Fibroblast of skin of scalp (primary cell): ENCODE measurements around the gene HOXC5.
"Not testable (repeated sequence)": the region's sequence is repeated elsewhere in the genome, so short reads cannot be mapped to it uniquely, and the experiment has no call there.

Experiments
- DNase-seq: peaks from one replicate; pipeline ENCODE4 v3.0.0-alpha.2; 2013

The HOXC5 gene

GRCh38 chr12:54034785-54035310 is 2.0 kb downstream of the HOXC5 start:
- DNase-seq = no peak

GRCh38 chr12:54035568-54036264 is 2.9 kb downstream of the HOXC5 start:
- DNase-seq = no peak

GRCh38 chr12:54036620-54037359 is 3.9 kb downstream of the HOXC5 start:
- no peak for DNase-seq

- no peak for DNase-seq
These were observed 4.8 kb downstream of the HOXC5 start for GRCh38 chr12:54037360-54038283.

- no peak for DNase-seq
These were observed 5.5 kb downstream of the HOXC5 start for GRCh38 chr12:54038284-54038870.

- no peak for DNase-seq
These were observed 6.1 kb downstream of the HOXC5 start for GRCh38 chr12:54038871-54039414.

GRCh38 chr12:54039417-54040147 is 6.7 kb downstream of the HOXC5 start:
- DNase-seq = no peak

GRCh38 chr12:54040148-54040494 is 7.3 kb downstream of the HOXC5 start:
- DNase-seq = no peak

GRCh38 chr12:54040648-54041047 is 7.8 kb downstream of the HOXC5 start:
- DNase-seq = no peak

- no peak for DNase-seq
These were observed 8.3 kb downstream of the HOXC5 start for GRCh38 chr12:54041097-54041690.

- not testable (repeated sequence) for DNase-seq
These were observed 9.2 kb downstream of the HOXC5 start for GRCh38 chr12:54042033-54042432.

- DNase-seq = no peak
These were observed 10.4 kb downstream of the HOXC5 start for GRCh38 chr12:54042970-54043853.

GRCh38 chr12:54044425-54045103 is 11.7 kb downstream of the HOXC5 start:
- DNase-seq = no peak

GRCh38 chr12:54045401-54045800 is 12.6 kb downstream of the HOXC5 start:
- DNase-seq = no peak

- DNase-seq = no peak
These were observed 13.1 kb downstream of the HOXC5 start for GRCh38 chr12:54045868-54046521.

- no peak for DNase-seq
These were observed 13.9 kb downstream of the HOXC5 start for GRCh38 chr12:54046809-54047159.

- no peak for DNase-seq
These were observed 14.5 kb downstream of the HOXC5 start for GRCh38 chr12:54047160-54047963.

- no peak for DNase-seq
These were observed 15.1 kb downstream of the HOXC5 start for GRCh38 chr12:54047964-54048303.
